Gastroesophageal sphincter (tissue), 3 donors: Measurements from ENCODE around the gene NIPA2.

Experiments
- EP300 ChIP-seq: sonication (generic); formaldehyde crosslinking; IDR thresholded peaks from one replicate; pipeline ENCODE4 v1.6.1; 2017; ENCODE audit warnings: antibody characterized with exemption, mild to moderate bottlenecking
- POLR2A ChIP-seq, 2 donors: fragments of 450-650 bp; IDR thresholded peaks; one replicate each; pipeline ENCODE4 v1.6.1; 2017; ENCODE audit warnings: antibody characterized with exemption in 2 of 2, mild to moderate bottlenecking in 2 of 2, moderate library complexity in 1 of 2
- TF ChIP-seq, protein P1 (sequence below), 4 experiments: fragments of 200-600 bp in 2 of 4; fragments of 450-650 bp in 2 of 4; sonication (generic) in 1 of 4; IDR thresholded peaks; one replicate each; pipeline ENCODE4 v1.5.1; 2017 to 2019; ENCODE audit warnings: antibody characterized with exemption in 4 of 4, mild to moderate bottlenecking in 2 of 4, moderate library complexity in 2 of 4

DNA sequence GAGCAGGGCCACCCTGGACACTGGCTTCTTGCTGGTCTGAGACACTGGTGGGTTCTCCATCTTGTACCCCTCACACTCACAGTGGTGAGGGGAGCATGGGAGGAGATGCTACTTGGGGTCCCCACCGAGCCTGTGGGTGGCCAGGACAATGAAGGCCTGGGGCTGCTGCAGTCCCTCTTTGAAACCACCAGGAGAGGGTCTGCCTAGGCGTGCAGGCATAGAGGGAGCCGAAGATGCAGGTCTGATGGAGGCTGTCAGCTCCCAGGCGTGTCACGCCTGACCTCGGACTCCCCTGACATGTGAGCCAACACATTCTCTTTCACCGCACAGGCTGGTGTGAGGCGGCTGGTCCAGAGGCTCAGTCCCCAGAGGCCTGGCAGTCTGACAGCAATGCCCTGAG is 39.1 kb downstream of the NIPA2 start:
- TF ChIP-seq, protein P1, sequence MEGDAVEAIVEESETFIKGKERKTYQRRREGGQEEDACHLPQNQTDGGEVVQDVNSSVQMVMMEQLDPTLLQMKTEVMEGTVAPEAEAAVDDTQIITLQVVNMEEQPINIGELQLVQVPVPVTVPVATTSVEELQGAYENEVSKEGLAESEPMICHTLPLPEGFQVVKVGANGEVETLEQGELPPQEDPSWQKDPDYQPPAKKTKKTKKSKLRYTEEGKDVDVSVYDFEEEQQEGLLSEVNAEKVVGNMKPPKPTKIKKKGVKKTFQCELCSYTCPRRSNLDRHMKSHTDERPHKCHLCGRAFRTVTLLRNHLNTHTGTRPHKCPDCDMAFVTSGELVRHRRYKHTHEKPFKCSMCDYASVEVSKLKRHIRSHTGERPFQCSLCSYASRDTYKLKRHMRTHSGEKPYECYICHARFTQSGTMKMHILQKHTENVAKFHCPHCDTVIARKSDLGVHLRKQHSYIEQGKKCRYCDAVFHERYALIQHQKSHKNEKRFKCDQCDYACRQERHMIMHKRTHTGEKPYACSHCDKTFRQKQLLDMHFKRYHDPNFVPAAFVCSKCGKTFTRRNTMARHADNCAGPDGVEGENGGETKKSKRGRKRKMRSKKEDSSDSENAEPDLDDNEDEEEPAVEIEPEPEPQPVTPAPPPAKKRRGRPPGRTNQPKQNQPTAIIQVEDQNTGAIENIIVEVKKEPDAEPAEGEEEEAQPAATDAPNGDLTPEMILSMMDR (IDR thresholded peaks at IDR 0.05), result no peak
- TF ChIP-seq POLR2A (IDR thresholded peaks at IDR 0.05), result no peak
- TF ChIP-seq EP300, result no peak
